KOPT-K1 (cell line): ENCODE data around the gene CCN5.
"Not testable (repeated sequence)": the region's sequence is repeated elsewhere in the genome, so short reads cannot be mapped to it uniquely, and the experiment has no call there.

Experiments used
- H3K27ac ChIP-seq: fragments of 200-600 bp; sonication (generic); 2 replicates; pipeline ENCODE4 v1.5.1; 2016; ENCODE audit warnings: antibody characterized with exemption, mild to moderate bottlenecking, low read depth, low read length; ENCODE audit not compliant: poor library complexity, severe bottlenecking
- H3K36me3 ChIP-seq: fragments of 200-600 bp; sonication (generic); 2 replicates; pipeline ENCODE4 v1.5.1; 2017; ENCODE audit warnings: antibody characterized with exemption, mild to moderate bottlenecking, low read length, moderate library complexity; ENCODE audit not compliant: insufficient read depth
- H3K9me3 ChIP-seq: fragments of 200-600 bp; sonication (generic); 2 replicates; pipeline ENCODE4 v1.5.1; 2017; ENCODE audit warnings: antibody characterized with exemption, low read length, mild to moderate bottlenecking; ENCODE audit not compliant: insufficient read depth, poor library complexity, severe bottlenecking

CCN5 gene

DNA sequence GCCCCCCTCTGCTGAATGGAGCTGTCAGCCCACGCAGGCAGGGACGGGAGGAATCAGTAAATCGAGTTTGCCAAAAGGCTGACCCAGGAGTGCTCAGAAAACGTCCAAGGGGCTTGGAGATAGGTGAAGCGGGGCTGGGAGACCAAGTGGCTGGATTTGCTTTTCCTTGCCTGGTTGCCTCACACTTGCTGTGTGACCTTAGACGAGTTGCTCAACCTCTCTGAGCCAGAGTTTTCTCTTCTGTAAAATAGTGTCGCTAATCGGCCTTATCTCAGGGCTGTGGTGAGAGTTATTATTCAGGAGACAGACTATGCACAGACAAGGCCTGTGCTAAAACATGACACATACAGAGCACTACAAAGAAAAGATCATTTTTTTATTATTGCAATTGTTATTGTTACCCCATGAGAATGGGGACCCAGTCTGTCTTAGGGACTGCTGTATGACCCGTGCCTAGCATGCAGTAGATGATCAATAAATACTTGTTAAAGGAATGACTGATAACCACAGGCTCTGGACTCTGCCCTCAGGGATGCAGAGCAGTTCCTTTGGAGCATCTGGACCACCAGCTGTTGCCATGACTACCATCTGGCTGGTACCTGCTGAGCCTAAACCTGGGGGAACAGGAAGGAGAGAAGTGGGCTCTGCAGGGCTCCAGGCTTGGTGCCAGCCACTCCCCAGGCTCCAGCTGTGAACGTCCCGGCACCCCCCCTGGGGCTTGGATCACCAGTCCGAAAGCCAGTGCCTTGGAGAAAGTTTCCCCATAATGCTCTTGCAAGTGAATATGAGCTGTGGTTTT is 31.4 kb downstream of the CCN5 start:
- H3K36me3 ChIP-seq = no peaks in the 10 kb centered on the region
- H3K9me3 ChIP-seq = no peaks in the 10 kb centered on the region
- H3K27ac ChIP-seq = no peak overlapping the region

DNA sequence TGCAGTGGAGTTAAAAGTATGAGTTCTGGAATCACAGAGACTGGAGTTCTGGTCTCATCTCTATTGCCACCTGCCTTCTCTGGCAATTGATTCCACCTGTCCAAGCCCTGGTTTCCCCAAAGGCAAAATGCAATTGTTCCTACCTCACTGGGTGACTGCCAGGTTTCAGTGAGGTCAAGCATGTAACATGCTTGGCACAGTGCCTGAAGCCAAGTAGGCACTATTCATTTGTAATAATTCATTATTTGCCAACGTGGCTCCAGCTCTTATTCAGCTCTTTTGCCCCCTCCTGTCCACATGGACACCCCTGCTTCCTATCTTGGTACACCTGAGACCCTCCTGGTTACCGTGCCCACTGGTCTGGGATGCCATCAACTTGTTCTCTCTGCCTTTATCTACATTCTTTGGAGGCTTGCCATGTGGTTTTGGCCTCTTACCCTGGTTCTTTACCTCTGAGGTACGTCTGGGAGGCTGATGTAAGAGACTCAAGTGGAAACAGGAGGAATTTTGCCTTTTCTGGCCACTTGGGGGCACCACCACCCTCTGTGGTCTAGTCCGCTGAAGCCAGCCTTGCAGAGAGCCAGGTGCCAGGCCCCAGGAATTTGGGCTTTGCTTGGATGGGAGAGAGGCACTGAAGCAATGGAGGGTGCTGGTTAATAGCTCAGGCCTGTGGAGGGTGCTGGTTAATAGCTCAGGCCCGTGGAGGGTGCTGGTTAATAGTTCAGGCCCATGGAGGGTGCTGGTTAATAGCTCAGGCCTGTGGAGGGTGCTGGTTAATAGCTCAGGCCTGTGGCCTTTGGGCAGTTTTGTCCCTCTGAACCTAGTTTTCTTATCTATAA is 32.2 kb downstream of the CCN5 start:
- H3K9me3 ChIP-seq = no peaks in the 10 kb centered on the region
- H3K36me3 ChIP-seq = no peaks in the 10 kb centered on the region
- no peak overlapping the region for H3K27ac ChIP-seq

DNA sequence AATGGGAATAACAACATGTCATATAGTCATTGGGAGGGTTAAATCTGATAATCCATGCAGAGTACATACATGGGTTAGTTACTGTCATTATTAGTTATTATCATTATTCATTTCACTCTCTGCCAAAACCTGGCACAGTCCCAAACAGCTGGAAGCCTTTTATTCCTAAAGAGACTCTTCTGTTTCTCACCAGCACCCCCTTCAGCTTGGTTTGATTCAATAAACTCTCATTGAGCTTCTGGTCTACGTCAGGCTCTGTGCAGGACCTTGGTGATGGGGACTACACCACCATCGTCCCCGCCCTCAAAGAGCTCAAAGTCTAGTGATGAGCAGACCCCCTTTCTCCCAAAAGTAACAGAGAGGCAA is 32.8 kb downstream of the CCN5 start:
- no peaks in the 10 kb centered on the region for H3K36me3 ChIP-seq
- H3K27ac ChIP-seq = no peak overlapping the region
- no peaks in the 10 kb centered on the region for H3K9me3 ChIP-seq

DNA sequence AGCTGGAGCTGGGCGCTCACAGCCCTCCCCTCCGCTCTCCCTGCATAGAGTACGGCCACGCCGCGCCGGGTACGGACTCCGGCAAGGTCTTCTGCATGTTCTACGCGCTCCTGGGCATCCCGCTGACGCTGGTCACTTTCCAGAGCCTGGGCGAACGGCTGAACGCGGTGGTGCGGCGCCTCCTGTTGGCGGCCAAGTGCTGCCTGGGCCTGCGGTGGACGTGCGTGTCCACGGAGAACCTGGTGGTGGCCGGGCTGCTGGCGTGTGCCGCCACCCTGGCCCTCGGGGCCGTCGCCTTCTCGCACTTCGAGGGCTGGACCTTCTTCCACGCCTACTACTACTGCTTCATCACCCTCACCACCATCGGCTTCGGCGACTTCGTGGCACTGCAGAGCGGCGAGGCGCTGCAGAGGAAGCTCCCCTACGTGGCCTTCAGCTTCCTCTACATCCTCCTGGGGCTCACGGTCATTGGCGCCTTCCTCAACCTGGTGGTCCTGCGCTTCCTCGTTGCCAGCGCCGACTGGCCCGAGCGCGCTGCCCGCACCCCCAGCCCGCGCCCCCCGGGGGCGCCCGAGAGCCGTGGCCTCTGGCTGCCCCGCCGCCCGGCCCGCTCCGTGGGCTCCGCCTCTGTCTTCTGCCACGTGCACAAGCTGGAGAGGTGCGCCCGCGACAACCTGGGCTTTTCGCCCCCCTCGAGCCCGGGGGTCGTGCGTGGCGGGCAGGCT is 35.1 kb downstream of the CCN5 start:
- Histone ChIP-seq H3K36me3 (no peaks in the 10 kb centered on the region), H3K9me3 (no peaks in the 10 kb centered on the region), H3K27ac (no peak overlapping the region)

DNA sequence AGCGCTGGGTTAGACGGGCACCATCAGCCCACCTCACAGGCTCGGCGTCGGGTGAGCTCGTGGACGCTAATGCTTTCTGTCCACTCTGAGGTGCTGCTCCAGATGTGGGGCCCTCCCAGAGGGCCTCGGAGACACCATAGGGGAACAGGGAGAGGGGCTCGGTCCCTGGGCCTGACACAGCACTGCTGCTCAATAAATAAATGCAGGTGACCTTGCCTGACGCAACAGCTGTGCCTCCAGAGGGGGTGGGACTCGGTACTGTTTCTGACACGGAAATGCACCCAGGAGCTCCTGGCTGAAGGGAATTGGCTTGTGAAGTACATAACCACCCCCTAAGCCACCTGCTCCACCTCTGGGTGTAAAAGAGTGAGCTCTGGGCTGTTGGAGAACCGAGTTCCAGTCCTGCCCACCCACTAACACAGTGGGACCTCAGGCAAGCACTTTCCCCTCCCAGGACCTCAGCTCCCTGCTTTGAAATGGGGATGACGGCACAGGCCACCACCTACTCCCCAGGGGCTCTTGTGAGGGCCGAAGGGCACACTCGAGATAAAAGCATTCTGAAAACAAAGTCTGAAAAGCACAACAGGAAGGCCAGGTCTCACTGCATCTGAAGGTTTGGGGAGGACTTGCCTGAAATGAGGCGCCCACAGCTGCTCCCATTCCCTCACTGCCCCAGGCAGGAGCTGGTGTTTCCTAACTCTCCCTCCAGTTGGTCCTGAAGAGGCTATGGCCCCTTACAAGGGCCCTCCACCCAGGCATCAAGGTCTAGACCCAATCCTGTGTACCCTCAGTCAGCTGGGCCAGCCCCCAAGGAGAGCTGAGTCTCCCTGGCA is 37.1 kb downstream of the CCN5 start:
- Histone ChIP-seq H3K9me3 (no peaks in the 10 kb centered on the region), H3K36me3 (no peaks in the 10 kb centered on the region), H3K27ac (no peak overlapping the region)

DNA sequence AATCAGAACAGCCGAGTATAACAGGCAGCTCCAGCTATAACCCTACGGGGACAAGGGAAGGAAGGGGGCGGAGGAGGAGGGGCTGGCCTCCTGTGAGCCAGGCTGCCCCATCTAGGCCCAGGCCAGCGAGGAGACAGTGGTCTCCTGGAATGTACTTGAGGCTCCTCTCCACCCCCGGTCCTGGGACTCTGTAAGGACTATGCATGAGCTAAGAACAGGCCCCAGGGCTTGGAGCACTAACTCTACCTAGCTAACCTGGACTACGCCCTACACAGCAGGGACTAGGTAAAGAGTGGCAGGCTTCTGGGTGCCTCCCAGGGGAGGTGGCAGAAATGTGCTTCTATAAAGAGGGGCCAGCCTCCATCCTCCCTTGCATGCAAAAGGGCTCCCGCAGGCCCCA is 39.4 kb downstream of the CCN5 start:
- Histone ChIP-seq H3K27ac (no peak overlapping the region), H3K9me3 (no peaks in the 10 kb centered on the region), H3K36me3 (no peaks in the 10 kb centered on the region)

DNA sequence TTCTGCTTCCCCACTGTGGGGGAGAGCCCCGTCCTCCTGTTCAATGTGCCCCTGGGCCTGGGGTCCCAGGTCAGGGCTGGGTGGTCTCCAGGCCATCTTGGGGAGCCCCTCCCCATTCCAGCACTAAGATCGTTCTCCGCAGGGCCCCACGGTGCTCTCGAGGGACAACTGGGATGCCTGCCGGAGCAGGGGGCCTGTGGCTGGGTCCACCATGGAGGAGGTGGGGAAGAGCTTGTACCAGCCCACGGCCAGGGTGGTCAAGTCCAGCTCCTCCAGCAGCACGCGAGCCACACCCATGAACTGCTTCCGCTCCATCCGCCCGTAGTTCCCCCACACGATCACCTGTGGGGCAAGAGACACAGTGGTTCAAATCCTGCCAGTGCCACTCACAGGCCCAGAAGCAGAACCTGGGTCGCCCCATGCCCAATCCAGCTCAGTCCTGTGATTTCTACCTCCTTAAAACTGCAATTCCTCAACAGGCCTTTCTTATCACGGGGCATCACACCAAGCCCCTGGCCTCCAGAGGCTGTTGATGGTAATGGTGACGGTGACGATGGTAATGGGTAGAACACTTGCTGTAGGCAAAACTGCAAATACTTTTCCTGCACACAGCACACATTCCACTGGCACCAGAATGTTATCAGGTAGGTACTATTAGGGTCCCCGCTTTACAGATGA is 41.0 kb downstream of the CCN5 start:
- Histone ChIP-seq H3K9me3 (no peaks in the 10 kb centered on the region), H3K36me3 (no peaks in the 10 kb centered on the region), H3K27ac (no peak overlapping the region)

DNA sequence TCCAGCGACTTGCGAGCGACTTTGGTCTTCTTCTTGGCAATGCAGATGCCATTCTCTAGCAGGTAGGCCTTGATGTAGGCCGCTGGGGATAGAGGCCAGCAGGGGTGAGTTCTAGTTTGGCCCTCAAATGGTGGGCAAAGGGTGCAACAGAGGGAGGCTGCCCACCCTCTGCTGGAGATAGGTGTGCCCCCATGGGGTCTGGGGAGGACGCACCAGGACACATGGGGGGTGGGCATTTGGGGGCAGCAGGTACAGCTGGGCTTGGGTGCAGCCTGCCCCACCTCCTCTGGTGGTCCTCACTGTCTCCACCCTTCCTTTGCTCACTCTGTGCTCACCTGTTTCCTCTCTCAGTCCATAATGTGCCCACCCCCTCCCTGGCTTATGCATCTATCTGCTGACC is 41.8 kb downstream of the CCN5 start:
- no peaks in the 10 kb centered on the region for H3K9me3 ChIP-seq
- H3K36me3 ChIP-seq = no peaks in the 10 kb centered on the region
- no peak overlapping the region for H3K27ac ChIP-seq

DNA sequence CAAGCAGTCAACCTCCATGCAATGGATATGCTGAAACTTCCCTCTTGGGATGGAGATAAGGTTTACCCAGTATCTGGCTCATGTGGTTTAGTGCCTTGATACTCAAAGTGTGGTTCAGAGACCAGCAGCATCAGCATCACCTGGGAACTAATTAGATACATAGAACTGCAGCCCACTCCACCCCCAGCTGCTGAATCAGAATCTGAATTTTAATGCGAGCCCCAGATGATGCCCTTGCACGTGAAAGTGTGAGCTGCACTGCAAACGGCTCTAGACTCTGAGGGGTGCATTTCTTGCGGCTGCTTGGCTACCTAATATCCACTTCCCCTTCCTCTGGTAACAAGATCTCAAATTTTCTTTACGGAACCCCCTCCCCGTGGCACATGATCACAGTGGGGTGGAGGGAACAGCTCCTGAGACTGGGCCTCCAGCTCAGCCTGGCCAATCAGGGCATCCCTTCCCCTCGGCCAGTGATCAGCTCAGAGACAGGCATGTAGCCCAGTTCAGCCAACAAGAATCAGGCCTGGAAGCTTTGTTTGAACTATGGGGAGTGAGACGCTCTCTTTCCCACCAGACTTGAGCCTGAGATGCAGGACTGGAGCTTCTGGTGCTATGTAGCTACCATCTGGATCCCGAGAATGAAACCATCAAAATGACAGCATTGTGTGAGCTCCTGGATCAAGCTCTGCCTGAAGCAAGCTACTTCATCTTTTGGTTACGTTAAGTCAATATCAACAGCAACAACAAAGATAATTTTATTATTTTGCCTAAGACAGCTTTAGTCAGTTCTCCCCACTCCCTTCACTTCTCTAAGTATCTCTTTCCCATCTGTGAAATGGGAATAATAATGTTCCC is 43.3 kb downstream of the CCN5 start:
- Histone ChIP-seq H3K36me3 (no peaks in the 10 kb centered on the region), H3K27ac (no peak overlapping the region)

DNA sequence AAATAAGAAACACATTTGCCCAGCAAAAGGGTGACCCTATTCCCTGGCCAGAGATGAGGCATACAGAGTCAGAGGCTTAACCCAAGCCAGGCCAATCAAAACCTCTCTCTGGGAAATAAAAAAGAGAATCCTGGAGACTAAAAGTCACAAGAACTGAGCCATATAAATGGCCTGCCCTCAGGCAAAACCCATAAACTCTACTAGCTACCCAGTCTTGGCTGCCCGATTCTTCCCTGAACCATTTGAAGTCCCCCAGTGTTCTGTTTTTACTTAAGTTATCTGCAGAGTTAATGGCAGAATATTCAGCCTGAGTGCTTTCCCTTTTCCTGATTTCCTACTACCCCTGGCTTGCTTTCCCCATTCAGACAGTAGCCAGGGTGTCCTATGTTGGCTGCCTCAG is 44.4 kb downstream of the CCN5 start:
- H3K36me3 ChIP-seq = no peaks in the 10 kb centered on the region
- no peak overlapping the region for H3K27ac ChIP-seq
- no peaks in the 10 kb centered on the region for H3K9me3 ChIP-seq

More for the DNA sequence above, 43.3 kb downstream of the CCN5 start:
- no peaks in the 10 kb centered on the region for H3K9me3 ChIP-seq

DNA sequence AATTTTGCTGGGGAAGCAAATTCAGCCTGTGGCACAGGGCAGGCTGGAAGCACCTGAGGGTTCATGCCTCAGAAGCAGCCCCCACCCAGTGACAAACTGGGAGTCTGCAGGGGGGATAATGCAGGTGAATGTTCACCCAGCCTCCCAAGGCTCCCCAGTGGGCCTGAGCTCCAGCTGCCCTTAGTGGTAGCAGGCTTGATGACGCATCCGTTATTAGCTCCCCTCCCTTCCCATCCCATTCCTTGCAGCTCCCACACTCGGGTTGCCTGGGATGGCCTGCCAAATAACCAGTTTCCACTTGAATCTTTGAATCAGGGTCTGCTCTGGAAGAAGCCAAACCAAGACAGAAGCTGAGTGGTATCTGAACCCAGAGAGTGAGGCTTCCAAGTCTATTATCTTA is 46.3 kb downstream of the CCN5 start:
- Histone ChIP-seq H3K27ac (no peak overlapping the region), H3K9me3 (no peaks in the 10 kb centered on the region), H3K36me3 (no peaks in the 10 kb centered on the region)

DNA sequence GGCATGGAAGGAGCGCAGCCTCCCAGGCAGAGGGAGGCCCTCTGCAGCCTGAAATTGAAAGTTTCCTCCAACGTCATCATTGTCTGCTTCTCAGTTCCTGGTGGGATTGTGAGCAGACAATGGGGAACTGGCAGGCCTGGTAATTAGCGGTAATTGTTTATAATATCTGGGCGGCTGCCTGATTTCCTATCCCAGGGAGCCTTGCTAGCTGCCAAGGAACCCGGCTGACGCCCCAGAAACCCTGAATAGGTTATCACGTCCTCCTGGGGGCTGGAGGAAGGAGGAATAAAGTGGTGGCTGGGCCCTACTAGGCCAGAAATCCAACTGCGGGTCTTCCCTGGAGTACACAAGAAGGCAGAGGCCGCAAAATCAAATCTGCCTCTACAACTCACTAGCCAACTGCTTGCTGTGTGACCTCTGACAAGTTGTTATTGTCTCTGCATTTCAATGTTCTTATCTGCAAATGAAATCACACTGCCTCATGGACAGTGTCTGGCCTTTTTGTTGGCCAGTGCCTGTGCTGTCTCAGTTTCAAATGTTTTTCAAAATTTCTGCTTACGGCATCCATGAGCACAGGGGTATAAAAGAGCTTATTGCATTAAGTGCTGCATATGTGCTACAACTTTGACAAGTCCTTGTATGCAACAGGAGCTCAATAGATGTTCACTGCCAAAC is 47.4 kb downstream of the CCN5 start:
- Histone ChIP-seq H3K27ac (no peak overlapping the region), H3K36me3 (no peaks in the 10 kb centered on the region), H3K9me3 (no peaks in the 10 kb centered on the region)

DNA sequence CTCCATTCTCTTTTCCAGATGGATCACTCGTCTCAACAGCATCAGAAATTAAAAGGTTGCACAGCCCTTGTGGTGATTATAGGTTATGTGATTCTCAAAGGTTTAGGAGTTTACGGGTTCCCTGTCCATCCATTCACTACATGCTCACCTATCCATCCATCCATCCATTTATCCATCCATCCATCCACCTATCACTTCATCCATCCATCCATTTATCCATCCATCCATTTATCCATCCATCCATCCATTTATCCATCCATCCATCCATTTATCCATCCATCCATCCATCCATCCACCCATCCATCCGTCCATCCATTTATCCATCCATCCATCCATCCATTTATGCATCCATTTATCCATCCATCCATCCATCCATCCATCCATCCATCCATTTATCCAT is 48.6 kb downstream of the CCN5 start:
- H3K36me3 ChIP-seq, H3K9me3 ChIP-seq, H3K27ac ChIP-seq: not testable (repeated sequence)
